IMR-90 (cell line): ENCODE measurements around the gene FKBP1B. TPM values are rescaled to one million over a fixed set of nuclear protein-coding genes. Genes with fewer than 3 reads are reported as not detected.

Experiments
- ATAC-seq: fragments of 200-7000 bp; cut with Tn5 transposase; 2 replicates; pipeline ENCODE4 v1.9.1; 2020; ENCODE audit warnings: low read depth, mild to moderate bottlenecking, moderate library complexity
- BruUV-seq: library from RNA; stranded (reverse); fragments of 400-500 nt; replicated peaks from 2 replicates; lab custom pipeline; 2021; lab: Mats Ljungman, UMichigan
- CTCF ChIA-PET: fragments of 300-600 bp; formaldehyde crosslinking; extraction: SDS; loops from one replicate; lab custom pipeline; 2021; ENCODE audit warnings: antibody characterized with exemption; lab: Yijun Ruan, JAX
- POLR2A ChIA-PET: fragments of 300-600 bp; sonication (Branson Sonifier 250); formaldehyde crosslinking; loops from one replicate; lab custom pipeline; 2022; ENCODE audit warnings: antibody characterized with exemption; ENCODE audit not compliant: unreplicated experiment; lab: Charles Lee
- DNase-seq: peaks from one replicate; pipeline ENCODE4 v3.0.0; 2013
- H2AFZ ChIP-seq: replicated peaks from 2 replicates; pipeline ENCODE3; 2013; ENCODE audit warnings: low read length, mild to moderate bottlenecking; ENCODE audit not compliant: poor library complexity
- H2AK5ac ChIP-seq: 2 replicates; pipeline ENCODE4 v1.6.1; 2013; ENCODE audit warnings: low read depth, low read length, inconsistent platforms
- H2AK9ac ChIP-seq: replicated peaks from 2 replicates; pipeline ENCODE3; 2013; ENCODE audit warnings: mild to moderate bottlenecking, low read depth, low read length, moderate library complexity; ENCODE audit not compliant: poor library complexity
- H2BK120ac ChIP-seq: 2 replicates; pipeline ENCODE4 v1.6.1; 2013; ENCODE audit warnings: low read depth, low read length, inconsistent platforms
- H2BK15ac ChIP-seq: 3 replicates; pipeline ENCODE4 v1.6.1; 2013; ENCODE audit warnings: low read depth, low read length, inconsistent platforms
- H2BK20ac ChIP-seq: 2 replicates; pipeline ENCODE4 v1.6.1; 2013; ENCODE audit warnings: low read depth, mild to moderate bottlenecking, inconsistent platforms, low read length, moderate library complexity
- H2BK5ac ChIP-seq: 2 replicates; pipeline ENCODE4 v1.6.1; 2013; ENCODE audit warnings: mild to moderate bottlenecking, low read depth, low read length, inconsistent platforms; ENCODE audit not compliant: poor library complexity, severe bottlenecking
- H3K14ac ChIP-seq: replicated peaks from 2 replicates; pipeline ENCODE4 v1.6.1; 2013; ENCODE audit warnings: low read depth, low read length, inconsistent platforms
- H3K18ac ChIP-seq: 2 replicates; pipeline ENCODE4 v1.6.1; 2013; ENCODE audit warnings: low read depth, low read length, control low read depth
- H3K23ac ChIP-seq: 2 replicates; pipeline ENCODE4 v1.6.1; 2013; ENCODE audit warnings: low read depth, low read length, inconsistent platforms
- H3K27ac ChIP-seq: 2 replicates; pipeline ENCODE4 v1.5.1; 2013; ENCODE audit warnings: mild to moderate bottlenecking, control low read depth, low read length; ENCODE audit not compliant: insufficient read depth
- H3K27me3 ChIP-seq: 2 replicates; pipeline ENCODE4 v1.6.1; 2013; ENCODE audit warnings: low read length; ENCODE audit not compliant: control insufficient read depth, insufficient read depth
- H3K36me3 ChIP-seq: 2 replicates; pipeline ENCODE4 v1.6.1; 2013; ENCODE audit warnings: low read length, mixed read lengths; ENCODE audit not compliant: control insufficient read depth, insufficient read depth
- H3K4ac ChIP-seq: 2 replicates; pipeline ENCODE4 v1.6.1; 2013; ENCODE audit warnings: low read depth, low read length, inconsistent platforms
- H3K4me1 ChIP-seq: 2 replicates; pipeline ENCODE4 v1.6.1; 2013; ENCODE audit warnings: low read length, mixed read lengths; ENCODE audit not compliant: control insufficient read depth, insufficient read depth
- H3K4me2 ChIP-seq: 2 replicates; pipeline ENCODE4 v1.6.1; 2013; ENCODE audit warnings: low read depth, mild to moderate bottlenecking, control low read depth, low read length, moderate library complexity
- H3K4me3 ChIP-seq: 2 replicates; pipeline ENCODE4 v1.5.1; 2013; ENCODE audit warnings: low read depth, mild to moderate bottlenecking, control low read depth, low read length, moderate library complexity; ENCODE audit not compliant: insufficient read depth
- H3K56ac ChIP-seq: 2 replicates; pipeline ENCODE4 v1.6.1; 2013; ENCODE audit warnings: low read length, inconsistent platforms; ENCODE audit not compliant: insufficient read depth; ENCODE audit errors: extremely low read depth
- H3K79me1 ChIP-seq, 2 experiments: 2 replicates each; pipeline ENCODE4 v1.6.1; 2013; ENCODE audit warnings: low read length in 2 of 2, inconsistent platforms in 1 of 2, low read depth in 1 of 2
- H3K9ac ChIP-seq: 2 replicates; pipeline ENCODE4 v1.6.1; 2013; ENCODE audit warnings: low read depth, low read length, control low read depth
- H3K9me1 ChIP-seq: 2 replicates; pipeline ENCODE4 v1.6.1; 2013; ENCODE audit warnings: low read length, inconsistent platforms; ENCODE audit not compliant: insufficient read depth
- H3K9me3 ChIP-seq: 2 replicates; pipeline ENCODE4 v1.6.1; 2013; ENCODE audit warnings: low read length; ENCODE audit not compliant: control insufficient read depth, insufficient read depth
- H4K20me1 ChIP-seq: 2 replicates; pipeline ENCODE4 v1.6.1; 2013; ENCODE audit warnings: low read length, inconsistent platforms; ENCODE audit not compliant: insufficient read depth
- H4K5ac ChIP-seq: 2 replicates; pipeline ENCODE4 v1.6.1; 2013; ENCODE audit warnings: mild to moderate bottlenecking, low read depth, low read length, control low read depth
- H4K8ac ChIP-seq, 2 experiments: 2 replicates each; pipeline ENCODE4 v1.6.1; 2013; ENCODE audit warnings: low read depth in 2 of 2, low read length in 2 of 2, control low read depth in 1 of 2, inconsistent platforms in 1 of 2
- H4K91ac ChIP-seq: 2 replicates; pipeline ENCODE4 v1.6.1; 2013; ENCODE audit warnings: low read depth, low read length, inconsistent platforms; ENCODE audit not compliant: insufficient read depth
- CEBPB ChIP-seq: IDR thresholded peaks from 2 replicates; pipeline ENCODE4 v1.6.1; 2012; ENCODE audit warnings: low read depth, low read length, improper control_type of control experiment
- NFE2L2 ChIP-seq: fragments of 150-350 bp; IDR thresholded peaks from 2 replicates; pipeline ENCODE4 v1.6.1; 2016; ENCODE audit warnings: low read depth, mild to moderate bottlenecking, low read length
- RFX5 ChIP-seq: IDR thresholded peaks from 2 replicates; pipeline ENCODE4 v1.8.0; 2012; ENCODE audit warnings: low read depth, mild to moderate bottlenecking, low read length, moderate library complexity
- WGBS, 2 experiments: methylation state at CpG; one replicate each; pipeline versions ENCODE4 v1.1.5 to v1.1.7; 2013; ENCODE audit warnings: missing lambda C conversion rate in 2 of 2; ENCODE audit not compliant: insufficient read length in 1 of 2; ENCODE audit errors: extremely low coverage in 2 of 2; 5-methylcytosine and 5-hydroxymethylcytosine counted together
- dilution Hi-C: fragments of 300-500 bp; cut with HindIII; formaldehyde crosslinking; loops from one replicate; pipeline ENCODE4 v1.14.3; 2018; ENCODE audit warnings: low sequenced_read_pairs; ENCODE audit not compliant: unreplicated experiment
- in situ Hi-C: fragments of 300-500 bp; cut with MboI; formaldehyde crosslinking; loops from 3 replicates; pipeline ENCODE4 v1.14.3; 2019; ENCODE audit warnings: low sequenced_read_pairs, inconsistent platforms, mixed read lengths
- intact Hi-C: fragments of 100-400 bp; cut with micrococcal nuclease; formaldehyde crosslinking; loops from 2 replicates; pipeline ENCODE4 v1.10.0; 2022
- polyA plus RNA-seq, 3 experiments: library from polyadenylated mRNA; depleted of rRNA; stranded (reverse); fragments of >200 nt; gene quantifications; 2 replicates each; pipeline ENCODE4 v1.2.3, GENCODE V29; 2012; ENCODE audit warnings: low replicate concordance in 1 of 3
- total RNA-seq: library from RNA; depleted of rRNA; stranded (reverse); fragments of >200 nt; gene quantifications from 2 replicates; pipeline ENCODE4 v1.2.3, GENCODE V29; 2012

Gene FKBP1B
- total and polyA plus RNA-seq, 2 of the 4 experiments (the other 2 are of a cell fraction): 10.2 to 15.1 TPM

- Histone ChIP-seq H3K9ac (no peak overlapping the region), H3K56ac (no peak overlapping the region), H3K9me1 (peaks cover 18% of the 10 kb centered on the region; the same call in 1 of the 2 replicates), H3K14ac (no peak overlapping the region), H2AFZ (no peak overlapping the region), H3K4ac (no peak overlapping the region), H2AK9ac (no peak overlapping the region), H3K4me2 (no peak overlapping the region), H3K79me1 (peaks cover 0 to 11% of the 10 kb centered on the region in 2 experiments; a peak in 2 of 4 replicates), H3K23ac (no peak overlapping the region), H2BK120ac (no peak overlapping the region), H2AK5ac (no peak overlapping the region; the same call in 1 of the 2 replicates), H3K9me3 (no peaks in the 10 kb centered on the region), H4K5ac (no peak overlapping the region), H3K36me3 (peaks cover 9% of the 10 kb centered on the region), H3K18ac (no peak overlapping the region), H4K91ac (no peak overlapping the region), H4K20me1 (no peaks in the 10 kb centered on the region; the same call in 1 of the 2 replicates), H2BK5ac (no peak overlapping the region), H3K4me1 (peaks cover 10% of the 10 kb centered on the region), H3K4me3 (no peak overlapping the region), H3K27ac (no peak overlapping the region), H2BK15ac (no peak overlapping the region), H4K8ac (no peak overlapping the region), H3K27me3 (no peaks in the 10 kb centered on the region), H2BK20ac (no peak overlapping the region)
- no peak for ATAC-seq
- in situ Hi-C loops (no loop called here), dilution Hi-C loops (no loop called here), intact Hi-C loops (no loop called here)
- no CpG with 5 or more reads among the region's 4 CpGs for WGBS, 2 experiments
- BruUV-seq: no TSS peak
- CTCF ChIA-PET: no interaction called here
- no peak for DNase-seq
- POLR2A ChIA-PET: no interaction called here
- TF ChIP-seq RFX5 (no peak), NFE2L2 (no peak), CEBPB (no peak)
Measured at GRCh38 chr2:24020244-24020643, 29.3 kb upstream of the FKBP1B start.
